Upper lobe of right lung (tissue), 1 donor: Measurements from ENCODE around the gene SLC15A4. TPM values are rescaled to one million over a fixed set of nuclear protein-coding genes. Genes with fewer than 3 reads are reported as not detected.
"Not testable (repeated sequence)": the region's sequence is repeated elsewhere in the genome, so short reads cannot be mapped to it uniquely, and the experiment has no call there.

Experiments
- ATAC-seq: fragments of 200-7000 bp; cut with Tn5 transposase; one replicate; pipeline ENCODE4 v1.9.1; 2020; ENCODE audit warnings: mild to moderate bottlenecking, moderate library complexity
- DNase-seq: peaks from one replicate; pipeline ENCODE4 v3.0.0-alpha.2; 2020
- H3K27ac ChIP-seq: fragments of 200-600 bp; one replicate; pipeline ENCODE4 v1.8.0; 2022
- H3K27me3 ChIP-seq: fragments of 200-600 bp; one replicate; pipeline ENCODE4 v1.8.0; 2022; ENCODE audit warnings: mild to moderate bottlenecking
- H3K36me3 ChIP-seq: fragments of 200-600 bp; one replicate; pipeline ENCODE4 v1.8.0; 2022
- H3K4me1 ChIP-seq: fragments of 200-600 bp; one replicate; pipeline ENCODE4 v1.8.0; 2022
- H3K4me3 ChIP-seq: fragments of 200-600 bp; one replicate; pipeline ENCODE4 v1.8.0; 2022; ENCODE audit warnings: mild to moderate bottlenecking
- H3K9me3 ChIP-seq: fragments of 200-600 bp; one replicate; pipeline ENCODE4 v1.8.0; 2022
- intact Hi-C: fragments of 100-400 bp; cut with DNase I; formaldehyde crosslinking; loops from one replicate; pipeline ENCODE4 v1.11.0; 2022
- total RNA-seq: library from RNA; stranded (reverse); fragmentation: NEBNext Ultra II Directional; extraction: Animal tissue kit (Norgen Biotek cat#: 25700); gene quantifications from one replicate; pipeline ENCODE4 v1.2.1, GENCODE V29; 2021
- TF ChIP-seq, protein P1 (sequence below): fragments of 200-600 bp; IDR thresholded peaks from one replicate; pipeline ENCODE4 v1.8.0; 2022; ENCODE audit warnings: antibody characterized with exemption
- donor health status: DM: no; HTN: yes; CAD: no; lungs with severe emphysema.

SLC15A4 gene
- total RNA-seq, 1 donor from 2014 or later = 31.3 TPM

DNA sequence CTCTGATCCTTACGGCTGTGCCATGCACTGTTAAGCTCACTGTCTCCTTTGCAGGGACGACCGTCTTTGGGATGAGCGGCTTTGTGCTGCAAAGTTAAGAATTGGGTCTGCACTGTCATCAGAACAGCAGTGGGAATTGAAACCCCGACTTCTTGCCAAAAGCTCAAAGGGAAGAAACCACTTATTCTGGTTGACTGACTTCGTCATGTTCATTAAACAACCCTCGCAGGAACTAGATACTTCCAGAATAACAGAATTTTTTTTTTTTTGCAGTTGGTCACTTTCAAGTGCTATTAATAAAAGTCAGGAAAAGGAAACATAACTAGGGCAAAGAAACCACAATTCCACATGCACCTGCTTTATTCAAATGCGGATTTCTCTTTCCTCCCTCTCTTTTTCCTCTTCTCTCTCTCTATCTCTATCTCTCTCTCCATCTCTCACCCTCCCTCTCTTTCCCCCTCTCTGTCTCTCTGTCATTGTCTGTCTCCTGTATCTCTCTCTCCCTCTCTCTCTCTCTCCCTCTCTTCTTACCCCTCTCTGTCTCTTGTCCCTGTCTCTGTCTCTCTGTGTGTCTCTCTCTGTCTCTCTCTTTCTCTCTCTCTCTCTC is 17.2 kb upstream of the SLC15A4 start:
- Histone ChIP-seq H3K36me3 (no peaks in the 10 kb centered on the region), H3K4me3 (no peak overlapping the region), H3K4me1 (no peaks in the 10 kb centered on the region), H3K9me3 (no peaks in the 10 kb centered on the region), H3K27me3 (no peaks in the 10 kb centered on the region), H3K27ac (no peak overlapping the region)
- TF ChIP-seq, protein P1, sequence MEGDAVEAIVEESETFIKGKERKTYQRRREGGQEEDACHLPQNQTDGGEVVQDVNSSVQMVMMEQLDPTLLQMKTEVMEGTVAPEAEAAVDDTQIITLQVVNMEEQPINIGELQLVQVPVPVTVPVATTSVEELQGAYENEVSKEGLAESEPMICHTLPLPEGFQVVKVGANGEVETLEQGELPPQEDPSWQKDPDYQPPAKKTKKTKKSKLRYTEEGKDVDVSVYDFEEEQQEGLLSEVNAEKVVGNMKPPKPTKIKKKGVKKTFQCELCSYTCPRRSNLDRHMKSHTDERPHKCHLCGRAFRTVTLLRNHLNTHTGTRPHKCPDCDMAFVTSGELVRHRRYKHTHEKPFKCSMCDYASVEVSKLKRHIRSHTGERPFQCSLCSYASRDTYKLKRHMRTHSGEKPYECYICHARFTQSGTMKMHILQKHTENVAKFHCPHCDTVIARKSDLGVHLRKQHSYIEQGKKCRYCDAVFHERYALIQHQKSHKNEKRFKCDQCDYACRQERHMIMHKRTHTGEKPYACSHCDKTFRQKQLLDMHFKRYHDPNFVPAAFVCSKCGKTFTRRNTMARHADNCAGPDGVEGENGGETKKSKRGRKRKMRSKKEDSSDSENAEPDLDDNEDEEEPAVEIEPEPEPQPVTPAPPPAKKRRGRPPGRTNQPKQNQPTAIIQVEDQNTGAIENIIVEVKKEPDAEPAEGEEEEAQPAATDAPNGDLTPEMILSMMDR = no peak
- no peak for DNase-seq
- ATAC-seq = no peak
- intact Hi-C loops = no loop called here

DNA sequence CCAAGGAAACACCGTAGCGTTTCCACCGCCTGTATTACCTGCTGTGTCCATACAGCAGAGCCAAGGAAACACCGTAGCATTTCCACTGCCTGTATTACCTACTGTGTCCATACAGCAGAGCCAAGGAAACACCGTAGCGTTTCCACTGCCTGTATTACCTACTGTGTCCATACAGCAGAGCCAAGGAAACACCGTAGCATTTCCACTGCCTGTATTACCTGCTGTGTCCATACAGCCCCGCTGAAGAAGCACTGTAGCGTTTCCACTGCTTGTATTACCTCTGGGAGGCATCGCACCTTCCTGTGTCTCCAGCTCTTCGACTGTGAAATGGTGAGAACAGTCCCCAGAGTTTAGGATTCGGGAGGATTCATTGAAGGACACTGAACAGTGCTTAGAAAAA is 16.1 kb upstream of the SLC15A4 start:
- ATAC-seq, H3K9me3 ChIP-seq, H3K4me1 ChIP-seq, H3K27ac ChIP-seq, intact Hi-C loops, H3K27me3 ChIP-seq, DNase-seq, H3K4me3 ChIP-seq, H3K36me3 ChIP-seq: not testable (repeated sequence)

DNA sequence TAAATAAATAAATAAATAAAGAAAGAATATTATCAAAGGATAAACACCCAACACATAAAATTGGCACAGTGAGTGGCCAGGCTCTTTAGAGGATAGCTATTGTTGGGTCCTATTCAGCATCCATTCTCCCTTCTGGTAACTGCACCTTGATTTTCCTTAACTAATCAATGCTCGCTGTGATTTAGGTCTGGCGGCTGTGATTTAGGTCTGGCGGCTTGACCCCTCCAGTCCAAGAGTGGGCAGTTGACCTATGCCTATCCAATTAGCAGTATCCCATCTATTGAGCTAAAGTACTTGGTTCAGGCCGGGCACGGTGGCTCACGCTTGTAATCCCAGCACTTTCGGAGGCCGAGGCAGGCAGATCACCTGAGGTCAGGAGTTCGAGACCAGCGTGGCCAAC is 9.7 kb upstream of the SLC15A4 start:
- DNase-seq (no peak), ATAC-seq (no peak)
- no peaks in the 10 kb centered on the region for H3K36me3 ChIP-seq
- intact Hi-C loops = no loop called here
- TF ChIP-seq, protein P1 = no peak
- no peaks in the 10 kb centered on the region for H3K9me3 ChIP-seq
- no peaks in the 10 kb centered on the region for H3K27me3 ChIP-seq
- no peak overlapping the region for H3K27ac ChIP-seq
- H3K4me1 ChIP-seq = no peaks in the 10 kb centered on the region
- H3K4me3 ChIP-seq = no peak overlapping the region

DNA sequence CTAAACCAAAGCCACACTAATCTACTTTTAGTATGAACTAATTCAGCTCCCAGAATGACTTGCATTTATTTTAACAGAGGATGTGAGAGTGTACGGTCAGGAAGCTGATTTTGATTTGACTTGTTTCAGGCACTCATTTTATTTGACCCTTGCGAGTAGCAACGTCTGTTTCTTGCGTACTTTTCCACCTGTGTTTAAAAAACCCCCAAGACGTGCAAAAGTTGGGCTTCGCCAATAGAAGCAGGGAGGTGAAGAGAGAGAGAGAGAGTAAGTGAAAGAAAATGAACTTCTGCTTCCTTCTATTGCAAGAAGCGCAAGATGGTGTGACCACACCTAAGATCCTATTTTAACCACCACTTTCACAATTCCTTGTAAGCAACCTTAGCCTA is 6.7 kb upstream of the SLC15A4 start:
- peak; percentile 67 for ATAC-seq
- H3K27ac ChIP-seq = no peak overlapping the region

DNA sequence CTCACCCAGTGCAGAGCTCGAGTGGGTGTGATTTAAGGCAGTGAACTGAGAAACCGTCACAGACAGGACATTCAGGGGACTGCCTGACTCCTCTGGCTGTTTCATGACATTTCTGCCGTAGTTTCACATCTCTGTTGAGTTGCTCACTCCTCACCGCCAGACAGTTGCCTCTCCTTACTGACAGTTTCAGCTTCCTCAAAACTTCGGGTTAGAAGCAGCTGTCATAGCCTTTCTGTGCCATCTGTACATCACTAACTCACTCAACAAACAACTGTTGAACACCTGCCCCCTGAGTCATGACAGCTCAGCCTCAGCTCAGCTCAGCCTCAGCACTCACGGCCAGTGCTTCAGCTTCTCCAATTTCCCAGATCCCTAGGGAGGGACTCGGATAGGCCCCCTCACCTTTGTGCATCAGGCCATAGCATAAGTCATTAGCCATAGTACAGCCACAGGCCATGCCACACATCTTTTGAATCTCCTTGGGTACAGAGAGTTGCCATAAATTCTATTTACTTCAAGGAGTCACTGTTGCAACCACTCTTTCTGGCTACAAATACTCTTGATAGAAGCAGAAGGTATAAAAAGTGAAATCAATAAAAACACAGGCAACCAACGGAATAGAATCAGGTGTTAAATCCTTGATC is 6.2 kb upstream of the SLC15A4 start:
- DNase-seq (no peak), ATAC-seq (peak; percentile 91)
- H3K27me3 ChIP-seq = no peaks in the 10 kb centered on the region
- no peak overlapping the region for H3K27ac ChIP-seq
- no peaks in the 10 kb centered on the region for H3K4me1 ChIP-seq
- H3K36me3 ChIP-seq = no peaks in the 10 kb centered on the region
- no peaks in the 10 kb centered on the region for H3K9me3 ChIP-seq
- TF ChIP-seq, protein P1 = no peak
- intact Hi-C loops = no loop called here
- H3K4me3 ChIP-seq = no peak overlapping the region

More for the DNA sequence above, 6.7 kb upstream of the SLC15A4 start:
- no peaks in the 10 kb centered on the region for H3K9me3 ChIP-seq
- H3K4me3 ChIP-seq = no peak overlapping the region
- TF ChIP-seq, protein P1 = no peak
- no peaks in the 10 kb centered on the region for H3K4me1 ChIP-seq
- no peak for DNase-seq
- no peaks in the 10 kb centered on the region for H3K36me3 ChIP-seq
- H3K27me3 ChIP-seq = no peaks in the 10 kb centered on the region
- intact Hi-C loops = no loop called here

DNA sequence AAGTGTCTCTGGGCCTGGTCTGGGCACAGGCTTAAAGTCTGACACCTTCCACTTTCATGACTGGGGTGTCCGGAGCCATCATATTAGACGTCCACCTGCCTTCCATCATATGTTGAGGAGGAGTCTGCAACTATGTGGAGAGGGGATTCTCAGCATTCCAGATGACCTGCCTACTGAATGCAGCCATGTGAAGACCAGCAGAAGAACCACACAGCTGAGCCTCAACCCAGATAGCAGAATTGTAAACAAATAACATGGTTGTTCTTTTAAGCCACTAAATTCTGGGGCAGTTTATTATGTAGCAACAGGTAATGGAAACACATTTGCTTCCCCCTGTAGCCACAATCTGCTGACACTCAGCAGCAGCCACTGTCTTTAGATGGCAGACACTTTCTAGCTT is 4.0 kb upstream of the SLC15A4 start:
- intact Hi-C loops = no loop called here
- Histone ChIP-seq H3K36me3 (no peaks in the 10 kb centered on the region), H3K4me1 (peaks cover 12% of the 10 kb centered on the region), H3K27me3 (no peaks in the 10 kb centered on the region), H3K4me3 (no peak overlapping the region), H3K9me3 (no peaks in the 10 kb centered on the region), H3K27ac (no peak overlapping the region)
- DNase-seq (no peak), ATAC-seq (no peak)
- TF ChIP-seq, protein P1 = no peak
